ENCODE data around the gene METRN.
"Not testable (repeated sequence)": the region's sequence is repeated elsewhere in the genome, so short reads cannot be mapped to it uniquely, and the experiment has no call there.

The METRN gene

DNA sequence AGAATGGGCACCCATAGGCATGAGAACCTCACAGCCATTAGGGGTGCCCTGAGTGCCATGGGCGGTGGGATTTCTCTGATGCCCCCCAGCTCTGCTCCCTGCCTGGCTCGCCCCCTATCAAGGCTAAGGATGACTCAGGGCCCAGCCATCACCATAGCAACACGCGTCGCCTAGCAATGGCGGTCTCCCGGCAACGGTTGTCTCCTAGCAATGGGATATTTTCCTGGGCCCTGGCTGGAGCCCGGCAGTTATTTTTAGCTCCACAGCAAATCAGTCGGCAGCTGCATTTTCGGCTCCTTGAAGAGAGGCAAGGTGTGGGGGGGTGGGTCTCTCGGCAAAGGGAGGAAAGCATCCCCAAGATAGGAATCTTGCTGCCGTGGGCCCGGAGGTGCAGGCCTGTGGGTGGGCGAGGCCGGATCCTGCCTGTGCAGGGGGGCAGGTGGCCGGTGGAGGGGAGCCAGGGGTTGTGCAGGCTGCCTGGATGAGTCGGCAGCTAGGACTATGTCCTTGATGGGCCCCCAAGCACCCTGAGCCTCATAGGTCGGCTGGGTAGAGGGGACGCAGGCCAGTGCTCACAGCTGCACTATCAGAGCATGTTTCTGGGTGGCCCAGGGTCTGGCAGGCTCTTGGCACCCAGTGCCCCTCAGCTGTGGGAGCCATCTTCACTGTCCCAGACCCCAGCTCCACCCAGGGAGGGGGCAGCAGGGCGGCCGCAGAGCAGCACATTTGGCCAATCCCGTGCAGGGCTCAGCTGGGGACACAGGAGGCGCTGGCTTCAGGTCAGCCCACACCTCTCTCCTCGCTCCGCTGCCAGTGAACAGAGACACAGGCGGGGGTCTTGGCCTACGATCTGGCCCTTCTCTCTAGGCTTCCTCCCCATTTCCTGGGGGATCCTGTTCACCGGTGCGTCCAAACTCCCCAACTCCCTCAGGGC, 5.1 kb upstream of the METRN start:
- no peak for DNase-seq (ENCODE audit: low read depth)

DNA sequence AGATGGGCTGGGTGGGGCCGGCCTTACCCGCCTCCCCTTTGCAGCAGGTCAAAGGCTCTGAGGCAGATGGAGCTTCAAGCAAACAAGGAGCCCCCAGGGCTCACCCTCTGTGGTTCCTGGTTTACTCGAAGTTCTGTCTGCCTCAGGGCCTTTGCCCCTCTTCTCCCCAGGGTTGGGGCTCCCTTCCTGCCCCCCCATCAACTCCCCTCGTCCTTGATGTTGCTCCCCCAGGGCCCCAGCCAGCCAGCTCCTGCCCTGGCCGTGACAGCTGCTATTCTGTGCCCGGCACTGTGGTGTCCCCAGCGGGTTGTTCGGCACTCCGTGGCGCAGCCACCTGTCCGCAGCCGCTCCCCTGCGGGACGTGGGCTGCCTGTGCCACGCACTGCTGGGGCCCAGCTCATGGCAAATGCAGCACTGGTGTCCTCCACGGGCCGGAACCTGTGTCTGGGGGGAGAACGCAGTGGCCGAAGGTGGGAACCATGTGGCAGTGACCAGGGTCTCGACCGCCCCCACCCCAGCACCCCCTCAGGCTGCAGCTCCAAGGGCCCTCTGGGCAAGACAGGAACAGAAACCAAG, 4.3 kb upstream of the METRN start:
- no peak for DNase-seq (ENCODE audit: low read depth)

GRCh38 chr16:711084-711483, 3.8 kb upstream of the METRN start:
- no peak for DNase-seq (ENCODE audit: low read depth)

GRCh38 chr16:711548-712320, 3.2 kb upstream of the METRN start:
- DNase-seq (ENCODE audit: low read depth), result peak; percentile 71

GRCh38 chr16:712740-713250, 2.1 kb upstream of the METRN start:
- DNase-seq (ENCODE audit: low read depth), result not testable (repeated sequence)

GRCh38 chr16:714079-714478, 839 bp upstream of the METRN start:
- DNase-seq (ENCODE audit: low read depth), result no peak

GRCh38 chr16:715477-716199, 720 bp downstream of the METRN start:
- no peak for DNase-seq (ENCODE audit: low read depth)

- no peak for DNase-seq (ENCODE audit: low read depth)
These were observed 1.3 kb downstream of the METRN start for GRCh38 chr16:716200-716568.

GRCh38 chr16:716768-717325, 1.9 kb downstream of the METRN start:
- no peak for DNase-seq (ENCODE audit: low read depth)

DNA sequence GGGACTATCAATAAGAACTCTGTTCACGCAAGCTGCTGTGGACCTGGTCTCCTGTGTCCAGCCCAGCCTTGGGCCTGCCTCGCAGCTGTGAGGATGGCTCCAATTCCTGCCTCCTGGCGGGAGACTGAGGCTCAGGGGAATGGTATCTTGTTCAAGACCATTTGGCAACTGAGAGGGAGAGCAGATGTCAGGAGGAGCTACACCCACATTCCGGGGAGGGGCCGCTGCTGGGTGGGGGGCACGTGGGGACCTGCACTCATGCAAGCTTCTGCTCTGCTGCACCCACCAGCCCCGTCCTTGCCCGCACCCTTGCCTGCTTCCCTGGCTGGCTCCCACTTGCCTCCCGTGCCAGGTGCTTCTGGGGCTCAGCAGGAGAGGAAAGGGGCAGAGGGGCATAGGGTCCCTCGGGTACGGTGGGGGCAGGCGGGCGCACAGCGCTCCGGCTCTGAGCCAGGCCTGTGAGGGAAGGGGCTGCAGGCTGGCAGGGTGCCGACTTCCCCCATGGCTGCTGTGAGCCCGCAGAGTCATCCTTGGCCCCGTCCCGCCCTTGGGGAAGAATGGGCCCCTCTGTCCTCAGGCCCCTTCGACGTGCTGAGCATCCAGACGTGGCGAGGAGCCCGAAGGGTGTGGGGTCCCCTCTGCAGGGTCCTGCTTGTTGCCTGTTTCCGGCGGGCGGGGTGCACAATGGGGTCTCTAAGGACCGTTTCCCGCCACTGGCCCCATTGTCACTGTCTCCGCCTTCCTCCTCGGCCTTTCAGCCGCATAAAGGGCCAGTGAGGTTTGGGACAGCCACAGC, 2.7 kb downstream of the METRN start:
- DNase-seq (ENCODE audit: low read depth), result no peak

DNA sequence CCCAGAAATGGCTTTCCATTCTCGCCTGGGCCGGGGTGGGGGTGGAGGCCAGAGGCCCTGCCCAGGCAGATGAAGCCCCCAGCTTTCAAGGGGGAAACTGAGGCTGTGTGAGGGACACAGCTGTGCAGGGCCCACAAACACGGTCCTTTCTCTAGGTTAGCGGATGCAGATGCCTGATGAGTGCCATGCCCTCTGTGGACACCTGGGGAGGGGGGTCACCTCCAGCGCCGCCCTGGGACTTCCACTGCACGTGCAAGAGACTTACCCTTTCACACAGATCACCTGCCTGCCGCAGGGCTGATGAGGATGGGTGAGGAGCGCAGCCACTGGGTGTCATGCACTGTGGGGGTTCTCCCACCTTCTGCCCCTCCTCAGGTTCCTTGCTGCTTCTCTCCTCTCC, 3.5 kb downstream of the METRN start:
- no peak for DNase-seq (ENCODE audit: low read depth)

- DNase-seq (ENCODE audit: low read depth), result no peak
These were observed 4.0 kb downstream of the METRN start for GRCh38 chr16:718922-719321.

DNA sequence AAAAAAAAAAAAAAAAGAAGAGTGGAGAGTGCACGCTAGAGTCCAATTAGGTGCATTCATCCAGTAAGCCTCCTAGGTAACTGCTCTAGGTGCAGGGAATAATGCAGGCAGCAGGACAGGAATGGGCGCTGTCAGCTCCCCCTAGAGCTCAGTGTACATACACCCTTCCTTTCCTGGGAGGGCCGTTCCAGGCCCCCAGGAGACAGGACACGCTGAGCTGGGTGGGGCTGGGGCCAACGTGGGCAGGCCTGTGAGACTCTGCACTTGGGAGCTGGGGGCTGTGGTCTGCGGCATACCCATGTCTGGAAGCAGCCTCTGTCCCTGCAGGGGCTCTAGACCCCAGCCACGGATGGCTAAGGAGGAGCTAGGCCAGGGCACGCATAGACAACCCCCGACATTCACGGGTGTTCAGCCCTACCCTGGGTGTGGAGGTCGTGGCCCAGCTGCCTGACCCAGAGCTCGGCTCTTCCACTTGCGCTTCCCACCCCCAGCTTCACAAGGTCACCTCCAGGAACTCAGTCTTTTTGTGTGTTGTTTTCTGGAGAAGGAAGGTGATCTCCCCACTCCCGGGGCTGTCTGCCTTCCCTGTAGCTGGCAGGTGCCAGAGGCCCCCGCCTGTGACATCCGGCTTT, 5.0 kb downstream of the METRN start:
- no peak for DNase-seq (ENCODE audit: low read depth)

GRCh38 chr16:720447-720989, 5.6 kb downstream of the METRN start:
- no peak for DNase-seq (ENCODE audit: low read depth)

- DNase-seq (ENCODE audit: low read depth), result peak; percentile 52
These were observed 6.3 kb downstream of the METRN start, which contains the start of gene ANTKMT for GRCh38 chr16:720990-721764. TSS of gene ANTKMT (plus strand) at chr16:721146. CDS start at chr16:721275, 129 bp downstream.

DNA sequence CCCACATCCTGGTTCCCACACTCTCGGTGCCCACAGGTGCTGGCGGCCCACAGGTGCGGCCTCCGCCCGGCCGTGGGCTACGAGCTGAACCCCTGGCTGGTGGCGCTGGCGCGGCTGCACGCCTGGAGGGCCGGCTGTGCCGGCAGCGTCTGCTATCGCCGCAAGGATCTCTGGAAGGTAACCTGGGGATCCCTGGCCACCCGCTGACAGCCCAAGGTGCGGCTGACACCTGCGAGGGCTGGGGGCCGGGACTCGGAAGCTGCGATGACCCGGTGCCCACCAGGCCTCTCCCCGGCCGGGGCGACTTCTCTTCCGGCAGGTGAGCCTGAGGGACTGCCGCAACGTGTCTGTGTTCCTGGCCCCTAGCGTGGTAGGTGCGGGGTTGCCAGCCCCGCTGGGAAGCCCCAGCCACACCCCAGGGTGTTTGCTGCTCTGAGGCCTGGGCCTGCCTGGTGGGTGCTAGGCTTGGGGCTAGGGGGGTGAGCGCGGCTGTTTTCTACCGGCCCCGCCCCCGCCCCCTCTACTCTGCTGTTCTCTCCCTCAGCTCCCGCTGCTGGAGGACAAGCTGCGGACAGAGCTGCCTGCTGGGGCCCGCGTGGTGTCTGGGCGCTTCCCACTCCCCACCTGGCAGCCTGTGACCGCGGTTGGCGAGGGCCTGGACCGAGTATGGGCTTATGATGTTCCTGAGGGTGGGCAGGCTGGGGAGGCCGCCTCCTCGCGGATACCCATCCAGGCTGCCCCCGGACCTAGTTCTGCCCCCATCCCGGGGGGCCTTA, 7.0 kb downstream of the METRN start:
- no peak for DNase-seq (ENCODE audit: low read depth)

- DNase-seq (ENCODE audit: low read depth), result no peak
These were observed 8.1 kb downstream of the METRN start for GRCh38 chr16:722835-723633.
